IPS-18c (cell line): ENCODE data around the gene CCNQ.

Source experiments
- H3K4me3 ChIP-seq: 2 replicates; pipeline ENCODE4 v1.7.0; 2013; ENCODE audit warnings: low read depth, mild to moderate bottlenecking, low read length, moderate library complexity; ENCODE audit not compliant: insufficient read depth
- H3K9me3 ChIP-seq: one replicate; pipeline ENCODE4 v1.6.1; 2013; ENCODE audit warnings: mild to moderate bottlenecking, low read length, moderate library complexity; ENCODE audit not compliant: control insufficient read depth, insufficient read depth

The CCNQ gene

DNA sequence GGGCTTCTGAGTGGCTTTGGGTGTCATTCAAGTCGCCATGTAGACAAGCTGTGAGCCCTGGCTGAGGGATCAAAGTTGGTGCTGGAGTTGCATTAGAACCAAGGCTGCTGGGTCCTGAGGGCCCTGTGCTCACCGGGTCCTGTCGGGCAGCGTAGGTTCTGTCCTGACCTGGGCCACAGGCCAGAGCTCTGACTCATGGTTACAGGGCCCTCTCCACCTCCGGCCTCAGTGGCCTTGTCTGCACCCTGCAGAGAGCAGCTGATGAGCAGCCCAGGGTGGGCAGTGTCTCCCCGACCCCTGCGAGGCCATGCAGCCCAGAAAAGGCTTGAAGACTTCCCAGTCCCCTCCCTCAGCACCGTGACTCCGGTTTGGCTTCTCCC is 59.0 kb downstream of the CCNQ start:
- peaks cover 20% of the 10 kb centered on the region for H3K9me3 ChIP-seq
- no peak overlapping the region for H3K4me3 ChIP-seq

DNA sequence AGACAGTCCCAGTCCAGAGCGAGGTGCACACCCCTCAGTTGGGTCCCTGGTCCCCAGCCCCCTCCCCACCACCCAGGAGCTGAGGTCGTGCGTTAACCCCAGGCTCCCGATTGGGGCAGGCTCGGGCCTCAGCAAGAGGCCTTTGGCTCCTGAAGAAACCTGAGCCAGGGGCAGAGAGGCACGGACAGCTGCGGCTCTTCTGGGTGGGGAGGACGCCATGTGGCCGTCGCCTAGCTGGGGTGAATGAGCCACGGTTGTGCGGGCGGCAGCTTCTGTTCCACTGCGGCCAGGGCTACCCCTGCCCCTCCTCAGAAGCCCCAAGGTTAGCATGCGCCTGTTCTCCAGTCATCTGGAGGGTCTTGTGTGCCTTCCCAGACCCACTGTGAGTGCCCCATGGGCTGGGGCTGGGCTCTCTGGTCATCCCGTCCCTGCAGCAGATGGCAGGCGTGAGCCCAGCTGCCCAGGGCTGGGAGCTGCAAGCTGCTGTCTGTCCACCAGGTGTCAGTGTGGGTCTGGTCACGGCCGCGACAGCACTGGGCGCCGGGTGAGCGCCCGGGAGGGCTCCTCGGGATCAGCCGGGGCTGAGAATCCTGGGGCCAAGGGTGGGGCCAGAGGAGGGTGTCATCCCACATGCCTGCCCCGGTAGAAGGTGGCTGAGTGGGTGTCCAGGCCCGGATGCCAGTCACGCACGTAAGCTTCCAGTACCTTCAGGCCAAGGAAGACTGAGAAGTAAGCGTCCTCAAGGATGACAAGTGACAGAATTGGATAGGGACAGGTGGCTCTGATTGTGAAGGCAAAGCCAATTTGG is 59.6 kb downstream of the CCNQ start:
- Histone ChIP-seq H3K4me3 (no peak overlapping the region), H3K9me3 (peaks cover 20% of the 10 kb centered on the region)

DNA sequence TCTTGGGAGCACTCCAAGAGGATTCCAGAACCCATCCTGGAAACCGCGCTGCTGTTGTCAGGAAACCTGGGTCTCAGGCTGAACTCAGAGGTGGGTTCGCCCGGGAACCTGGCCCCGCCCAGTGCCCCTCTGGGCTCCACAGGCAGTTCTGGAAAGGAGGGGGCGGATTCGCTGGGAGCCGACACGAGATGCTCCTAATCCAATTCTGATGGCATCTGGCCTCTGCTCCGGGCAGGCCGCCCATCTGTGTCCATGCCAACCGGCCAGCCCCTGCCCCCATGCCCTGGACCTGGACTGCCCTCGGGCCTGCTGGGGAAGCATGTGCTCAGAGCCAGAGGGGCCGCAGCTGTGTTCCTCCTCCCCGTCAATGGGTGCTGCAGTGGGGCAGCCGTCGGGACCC is 60.5 kb downstream of the CCNQ start:
- no peak overlapping the region for H3K4me3 ChIP-seq
- H3K9me3 ChIP-seq = peaks cover 25% of the 10 kb centered on the region
